ENCODE data around the gene UVRAG. TPM values are rescaled to one million over a fixed set of nuclear protein-coding genes. Genes with fewer than 3 reads are reported as not detected.

The UVRAG gene
- total RNA-seq, 1 experiment from 2014 or later, result 31.3 TPM

- Mint-ChIP-seq H3K27ac (ENCODE audit: unreplicated experiment) (no peak overlapping the region), H3K9me3 (ENCODE audit: unreplicated experiment) (no peaks in the 10 kb centered on the region), H3K27me3 (ENCODE audit: insufficient read depth, unreplicated experiment) (no peaks in the 10 kb centered on the region), H3K4me3 (ENCODE audit: unreplicated experiment) (no peak overlapping the region), H3K36me3 (ENCODE audit: insufficient read depth, unreplicated experiment) (peaks cover 6% of the 10 kb centered on the region), H3K4me1 (ENCODE audit: low read depth, unreplicated experiment) (no peaks in the 10 kb centered on the region)
- intact Hi-C loops (cut with micrococcal nuclease; ENCODE audit: unreplicated experiment), result no loop called here
- Histone ChIP-seq H3K27me3 (replicated peaks; ENCODE audit: control insufficient read depth, insufficient read depth, low read length) (no peaks in the 10 kb centered on the region), H3K4me1 (no peaks in the 10 kb centered on the region; the same call in 1 of the 2 replicates), H3K36me3 (ENCODE audit: control insufficient read depth, insufficient read depth, low read length) (no peaks in the 10 kb centered on the region), H3K9me3 (no peaks in the 10 kb centered on the region), H3K4me3 (ENCODE audit: low read depth, low read length) (no peak overlapping the region)
- no peak for DNase-seq
- ChIA-PET CTCF (no interaction called here), POLR2A (no interaction called here)
- TF ChIP-seq CTCF (IDR thresholded peaks at IDR 0.05; ENCODE audit: insufficient read depth in 1 of 2, low read depth in 1 of 2, low read length in 1 of 2, severe bottlenecking in 1 of 2, unreplicated experiment in 1 of 2), result no peak
- BruUV-seq (replicated peaks), result no TSS peak
Measured at GRCh38 chr11:76173663-76174062, 358.7 kb downstream of the UVRAG start.

GRCh38 chr11:76174330-76174729, 359.3 kb downstream of the UVRAG start:
- Mint-ChIP-seq H3K9me3 (ENCODE audit: unreplicated experiment) (no peaks in the 10 kb centered on the region), H3K4me1 (ENCODE audit: low read depth, unreplicated experiment) (no peaks in the 10 kb centered on the region), H3K27me3 (ENCODE audit: insufficient read depth, unreplicated experiment) (no peaks in the 10 kb centered on the region), H3K27ac (ENCODE audit: unreplicated experiment) (no peak overlapping the region), H3K36me3 (ENCODE audit: insufficient read depth, unreplicated experiment) (peaks cover 3% of the 10 kb centered on the region), H3K4me3 (ENCODE audit: unreplicated experiment) (no peak overlapping the region)
- no TSS peak for BruUV-seq (replicated peaks)
- no peaks in the 10 kb centered on the region for H3K36me3 ChIP-seq (ENCODE audit: control insufficient read depth, insufficient read depth, low read length)
- no peak for DNase-seq
- intact Hi-C loops (cut with micrococcal nuclease; ENCODE audit: unreplicated experiment), result no loop called here
- ChIA-PET CTCF (no interaction called here), POLR2A (no interaction called here)
- H3K4me1 ChIP-seq, result no peaks in the 10 kb centered on the region
- no peak for TF ChIP-seq CTCF (IDR thresholded peaks at IDR 0.05; ENCODE audit: insufficient read depth in 1 of 2, low read depth in 1 of 2, low read length in 1 of 2, severe bottlenecking in 1 of 2, unreplicated experiment in 1 of 2)
- no peak overlapping the region for H3K4me3 ChIP-seq (ENCODE audit: low read depth, low read length)
- no peaks in the 10 kb centered on the region for H3K27me3 ChIP-seq (replicated peaks; ENCODE audit: control insufficient read depth, insufficient read depth, low read length)
- H3K9me3 ChIP-seq, result no peaks in the 10 kb centered on the region

GRCh38 chr11:76175783-76176182, 360.8 kb downstream of the UVRAG start:
- DNase-seq, result no peak
- Histone ChIP-seq H3K27me3 (replicated peaks; ENCODE audit: control insufficient read depth, insufficient read depth, low read length) (no peaks in the 10 kb centered on the region), H3K36me3 (ENCODE audit: control insufficient read depth, insufficient read depth, low read length) (no peaks in the 10 kb centered on the region), H3K9me3 (no peaks in the 10 kb centered on the region), H3K4me1 (no peaks in the 10 kb centered on the region), H3K4me3 (ENCODE audit: low read depth, low read length) (no peak overlapping the region)
- no peak for TF ChIP-seq CTCF (IDR thresholded peaks at IDR 0.05; ENCODE audit: insufficient read depth in 1 of 2, low read depth in 1 of 2, low read length in 1 of 2, severe bottlenecking in 1 of 2, unreplicated experiment in 1 of 2)
- Mint-ChIP-seq H3K36me3 (ENCODE audit: insufficient read depth, unreplicated experiment) (no peaks in the 10 kb centered on the region), H3K27me3 (ENCODE audit: insufficient read depth, unreplicated experiment) (no peaks in the 10 kb centered on the region), H3K4me3 (ENCODE audit: unreplicated experiment) (no peak overlapping the region), H3K9me3 (ENCODE audit: unreplicated experiment) (no peaks in the 10 kb centered on the region), H3K27ac (ENCODE audit: unreplicated experiment) (no peak overlapping the region), H3K4me1 (ENCODE audit: low read depth, unreplicated experiment) (no peaks in the 10 kb centered on the region)
- no TSS peak for BruUV-seq (replicated peaks)
- ChIA-PET CTCF (no interaction called here), POLR2A (no interaction called here)
- intact Hi-C loops (cut with micrococcal nuclease; ENCODE audit: unreplicated experiment), result no loop called here

Data from Caco-2 (cell line).